Measurements from ENCODE around the gene RB1.
"Not testable (repeated sequence)": the region's sequence is repeated elsewhere in the genome, so short reads cannot be mapped to it uniquely, and the experiment has no call there.

RB1 gene

DNA sequence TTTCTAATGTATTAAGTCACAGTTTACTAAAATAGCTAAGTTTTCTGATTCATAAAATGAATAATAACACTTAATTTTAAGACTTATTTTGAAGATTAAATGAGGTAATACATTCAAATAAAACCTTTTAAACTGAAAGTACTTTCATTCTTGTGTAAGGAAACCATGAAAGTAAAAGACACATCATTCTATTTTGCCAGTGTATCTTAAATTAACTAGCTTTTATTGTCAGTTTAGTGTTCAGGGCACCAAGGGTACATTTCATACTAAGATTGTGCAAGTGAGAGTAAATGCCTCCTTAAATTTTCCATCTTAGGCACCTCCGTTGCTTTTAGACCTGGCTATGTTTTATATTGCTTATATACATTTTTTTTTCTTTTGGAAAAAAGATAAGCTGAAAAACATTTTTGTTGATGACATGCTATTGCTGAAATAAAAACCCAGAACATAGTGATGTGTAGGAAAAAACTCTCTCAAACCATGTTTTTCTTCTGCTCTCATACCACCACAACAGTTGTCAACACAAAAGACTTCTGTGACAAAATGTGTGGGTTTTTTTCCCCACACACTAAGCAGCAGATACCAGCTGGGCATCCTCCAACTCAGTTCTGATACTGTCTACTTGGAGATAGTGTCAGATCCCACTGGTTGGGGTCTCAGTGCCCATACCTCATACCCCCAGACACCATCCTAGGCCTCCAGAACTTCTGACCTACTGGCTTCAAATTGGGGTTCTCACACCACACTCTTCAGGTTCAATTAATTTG is 140.1 kb downstream of the RB1 start:
- POLR2A ChIA-PET = no interaction called here
- DNase-seq (ENCODE audit: extremely low spot score) = no peak
- TF ChIP-seq, protein P1, sequence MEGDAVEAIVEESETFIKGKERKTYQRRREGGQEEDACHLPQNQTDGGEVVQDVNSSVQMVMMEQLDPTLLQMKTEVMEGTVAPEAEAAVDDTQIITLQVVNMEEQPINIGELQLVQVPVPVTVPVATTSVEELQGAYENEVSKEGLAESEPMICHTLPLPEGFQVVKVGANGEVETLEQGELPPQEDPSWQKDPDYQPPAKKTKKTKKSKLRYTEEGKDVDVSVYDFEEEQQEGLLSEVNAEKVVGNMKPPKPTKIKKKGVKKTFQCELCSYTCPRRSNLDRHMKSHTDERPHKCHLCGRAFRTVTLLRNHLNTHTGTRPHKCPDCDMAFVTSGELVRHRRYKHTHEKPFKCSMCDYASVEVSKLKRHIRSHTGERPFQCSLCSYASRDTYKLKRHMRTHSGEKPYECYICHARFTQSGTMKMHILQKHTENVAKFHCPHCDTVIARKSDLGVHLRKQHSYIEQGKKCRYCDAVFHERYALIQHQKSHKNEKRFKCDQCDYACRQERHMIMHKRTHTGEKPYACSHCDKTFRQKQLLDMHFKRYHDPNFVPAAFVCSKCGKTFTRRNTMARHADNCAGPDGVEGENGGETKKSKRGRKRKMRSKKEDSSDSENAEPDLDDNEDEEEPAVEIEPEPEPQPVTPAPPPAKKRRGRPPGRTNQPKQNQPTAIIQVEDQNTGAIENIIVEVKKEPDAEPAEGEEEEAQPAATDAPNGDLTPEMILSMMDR (IDR thresholded peaks at IDR 0.05; ENCODE audit: control extremely low read depth, extremely low read depth, low read depth, missing control alignments) = no peak
- CTCF ChIA-PET = interaction anchor here (1.2 kb wide), 1 partner anchor 136 kb away, joined by 3 read pairs; no protein-coding TSS in a partner anchor

DNA sequence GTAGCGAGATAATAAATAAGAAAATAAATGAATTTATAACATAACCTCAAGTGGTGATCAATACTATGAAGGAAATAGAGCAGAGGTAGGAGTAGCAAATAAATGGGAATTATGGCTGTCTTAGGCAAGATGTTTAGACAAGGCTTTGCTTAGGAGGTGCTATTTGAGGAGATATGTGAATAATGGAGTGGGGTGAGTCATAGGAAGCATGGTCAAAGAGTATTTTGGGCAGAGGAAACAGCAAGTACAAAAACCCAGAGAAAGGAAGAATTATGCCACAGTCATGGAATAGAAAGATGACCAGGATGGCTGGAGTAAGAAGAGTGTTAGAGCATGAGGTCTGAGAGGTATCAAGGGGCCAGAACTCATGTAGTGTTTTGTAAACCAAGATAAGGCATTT is 142.9 kb downstream of the RB1 start:
- no peak for DNase-seq (ENCODE audit: extremely low spot score)
- ChIA-PET POLR2A (interaction anchor here (0.6 kb wide), 1 partner anchor 1861 kb away, joined by 5 read pairs; no protein-coding TSS in a partner anchor), CTCF (no interaction called here)
- TF ChIP-seq, protein P1 (IDR thresholded peaks at IDR 0.05; ENCODE audit: control extremely low read depth, extremely low read depth, low read depth, missing control alignments) = no peak

DNA sequence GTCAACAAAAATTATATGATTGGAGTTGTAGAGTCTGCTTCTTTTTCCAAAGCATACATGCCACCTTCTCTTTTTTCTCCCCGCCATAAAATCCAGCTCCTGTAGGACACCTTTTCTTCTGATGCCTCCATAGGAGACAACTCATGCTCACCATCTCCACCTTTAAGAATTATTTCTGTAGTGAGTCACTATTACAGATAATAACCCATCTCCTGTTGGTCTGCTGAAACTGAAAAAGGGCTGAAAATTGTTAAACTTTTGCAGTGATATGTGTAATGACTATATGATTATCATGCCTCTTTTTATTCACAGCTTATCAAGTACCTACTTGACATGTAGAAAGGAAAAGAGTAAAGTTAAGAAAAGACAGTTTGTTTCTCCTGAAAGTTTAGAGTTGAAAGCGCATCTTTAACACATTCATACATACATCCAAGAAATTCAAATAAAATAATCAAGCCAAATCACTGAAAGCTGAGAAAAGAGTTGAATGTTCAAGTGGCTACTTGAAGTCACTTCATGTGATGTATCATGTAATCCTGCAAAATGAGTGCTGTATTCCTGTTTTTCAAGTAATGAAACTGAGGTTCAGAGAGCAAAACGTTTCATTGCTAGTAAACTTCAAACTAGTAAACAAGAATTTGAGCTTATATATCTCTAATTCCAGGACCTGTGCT is 144.9 kb downstream of the RB1 start:
- TF ChIP-seq, protein P1 (IDR thresholded peaks at IDR 0.05; ENCODE audit: control extremely low read depth, extremely low read depth, low read depth, missing control alignments) = no peak
- ChIA-PET POLR2A (no interaction called here), CTCF (interaction anchor here (0.9 to 1.3 kb wide), 3 partner anchors 12 to 132 kb away, joined by 3 to 4 read pairs (median 3); no protein-coding TSS in a partner anchor)
- DNase-seq (ENCODE audit: extremely low spot score) = no peak

DNA sequence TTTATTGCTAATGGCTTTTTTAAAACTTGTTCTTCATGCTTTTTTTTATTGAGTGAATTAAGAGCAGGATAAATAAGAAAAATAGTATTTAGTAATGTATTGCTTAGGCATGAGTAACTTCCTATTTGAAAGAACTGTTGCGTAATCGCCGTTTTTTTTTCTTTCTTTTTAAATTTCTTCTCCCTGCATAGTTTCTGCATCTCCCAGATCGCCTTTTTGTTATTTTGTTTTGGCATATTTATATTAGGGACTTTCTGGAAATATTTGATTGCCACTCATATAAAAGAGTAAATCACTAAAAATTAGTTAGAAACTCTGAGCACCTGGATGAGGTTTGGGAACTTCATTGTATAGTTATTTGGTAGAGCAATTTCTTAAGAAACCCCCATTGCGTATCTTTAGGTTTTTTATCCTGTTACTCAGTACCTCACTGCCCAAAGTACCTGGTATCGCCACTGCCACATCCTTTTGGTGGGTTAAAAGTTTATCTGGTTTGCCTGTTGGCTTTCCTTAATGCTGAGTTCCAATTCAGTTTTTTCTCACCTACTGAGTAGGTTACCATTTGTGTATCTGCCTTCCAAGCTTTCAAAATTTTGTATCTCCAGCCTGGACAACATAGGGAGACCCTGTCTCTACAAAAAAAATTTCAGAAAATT is 145.5 kb downstream of the RB1 start:
- POLR2A ChIA-PET = no interaction called here
- CTCF ChIA-PET = interaction anchor here (0.9 to 1.3 kb wide), 3 partner anchors 12 to 131 kb away, joined by 3 to 4 read pairs (median 3); no protein-coding TSS in a partner anchor
- TF ChIP-seq, protein P1 (IDR thresholded peaks at IDR 0.05; ENCODE audit: control extremely low read depth, extremely low read depth, low read depth, missing control alignments) = no peak
- DNase-seq (ENCODE audit: extremely low spot score) = no peak

DNA sequence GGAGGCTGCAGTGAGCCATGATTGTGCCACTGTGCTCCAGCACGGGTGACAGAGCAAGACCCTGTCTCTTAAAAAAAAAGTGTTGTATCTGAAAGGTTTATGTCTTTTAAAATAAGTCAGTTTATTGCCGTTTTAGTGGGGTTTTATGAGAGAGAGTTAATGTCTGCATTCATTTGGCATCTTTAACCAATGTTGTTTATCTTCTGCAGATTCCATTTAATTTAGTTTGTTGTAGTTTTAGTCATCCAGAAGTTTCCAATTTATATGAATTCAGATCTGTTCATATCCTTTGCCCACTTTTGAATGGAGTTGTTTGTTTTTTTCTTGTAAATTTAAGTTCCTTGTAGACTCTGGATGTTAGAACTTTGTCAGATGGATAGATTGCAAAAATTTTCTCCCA is 146.1 kb downstream of the RB1 start:
- DNase-seq (ENCODE audit: extremely low spot score) = no peak
- POLR2A ChIA-PET = no interaction called here

DNA sequence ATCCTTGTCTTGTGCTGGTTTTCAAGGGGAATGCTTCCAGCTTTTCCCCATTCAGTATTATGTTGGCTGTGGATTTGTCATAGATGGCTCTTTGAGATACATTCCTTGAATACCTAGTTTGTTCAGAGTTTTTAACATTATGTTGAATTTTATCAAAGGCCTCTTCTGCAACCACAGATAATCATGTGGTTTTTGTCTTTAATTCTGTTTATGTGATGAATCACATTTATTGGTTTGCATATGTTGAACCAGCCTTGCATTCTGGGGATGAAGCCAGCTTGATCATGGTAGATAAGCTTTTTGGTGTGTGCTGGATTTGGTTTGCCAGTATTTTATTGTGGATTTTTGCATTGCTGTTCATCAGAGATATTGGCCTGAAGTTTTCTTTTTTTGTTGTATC is 147.6 kb downstream of the RB1 start:
- CTCF ChIA-PET; DNase-seq (ENCODE audit: extremely low spot score); POLR2A ChIA-PET: not testable (repeated sequence)

More for the DNA sequence above, 146.1 kb downstream of the RB1 start:
- TF ChIP-seq, protein P1 (IDR thresholded peaks at IDR 0.05; ENCODE audit: control extremely low read depth, extremely low read depth, low read depth, missing control alignments) = no peak
- CTCF ChIA-PET = interaction anchor here (1.3 kb wide), 1 partner anchor 130 kb away, joined by 3 read pairs; no protein-coding TSS in a partner anchor
